OCI-LY7 (cell line): ENCODE measurements around the gene NDOR1. TPM values are rescaled to one million over a fixed set of nuclear protein-coding genes. Genes with fewer than 3 reads are reported as not detected.

Experiments
- BruUV-seq: library from RNA; stranded (reverse); fragments of 400-500 nt; replicated peaks from 2 replicates; lab custom pipeline; 2021; lab: Mats Ljungman, UMichigan
- CTCF ChIA-PET: fragments of 300-600 bp; sonication (Branson Sonifier 250); formaldehyde crosslinking; loops from one replicate; lab custom pipeline; 2022; ENCODE audit warnings: antibody characterized with exemption; ENCODE audit not compliant: unreplicated experiment; lab: Charles Lee
- POLR2A ChIA-PET: fragments of 300-600 bp; sonication (Branson Sonifier 250); formaldehyde crosslinking; loops from one replicate; lab custom pipeline; 2022; ENCODE audit warnings: antibody characterized with exemption; lab: Charles Lee
- DNase-seq: peaks from one replicate; pipeline ENCODE4 v3.0.0-alpha.2; 2015; ENCODE audit warnings: low spot score
- H2AFZ ChIP-seq: fragments of 200-600 bp; sonication (generic), shearing (Covaris generic); 2 replicates; pipeline ENCODE4 v1.6.1; 2014; ENCODE audit warnings: mild to moderate bottlenecking, antibody characterized with exemption, low read length, moderate library complexity
- H3K27ac ChIP-seq: fragments of 200-600 bp; sonication (generic); 2 replicates; pipeline ENCODE4 v1.5.1; 2014; ENCODE audit warnings: mixed run types, low read depth, mild to moderate bottlenecking, moderate library complexity, low read length, inconsistent platforms; ENCODE audit not compliant: poor library complexity, severe bottlenecking
- H3K36me3 ChIP-seq: fragments of 200-600 bp; sonication (generic); 2 replicates; pipeline ENCODE4 v1.6.1; 2014; ENCODE audit warnings: mild to moderate bottlenecking, antibody characterized with exemption, low read length, moderate library complexity, mixed read lengths; ENCODE audit not compliant: insufficient read depth
- H3K4me1 ChIP-seq: fragments of 200-600 bp; sonication (generic); 2 replicates; pipeline ENCODE4 v1.5.1; 2014; ENCODE audit warnings: mild to moderate bottlenecking, low read length; ENCODE audit not compliant: insufficient read depth, poor library complexity, severe bottlenecking
- H3K4me2 ChIP-seq: fragments of 200-600 bp; sonication (generic); 2 replicates; pipeline ENCODE4 v1.6.1; 2014; ENCODE audit warnings: mild to moderate bottlenecking, low read length
- H3K4me3 ChIP-seq: fragments of 200-600 bp; sonication (generic); 2 replicates; pipeline ENCODE4 v1.5.1; 2014; ENCODE audit warnings: mild to moderate bottlenecking, low read depth, low read length; ENCODE audit not compliant: poor library complexity, severe bottlenecking
- H3K79me2 ChIP-seq: fragments of 200-600 bp; sonication (generic); 2 replicates; pipeline ENCODE4 v1.6.1; 2016; ENCODE audit warnings: low read depth, mild to moderate bottlenecking, low read length, moderate library complexity, mixed read lengths; ENCODE audit not compliant: insufficient read depth
- H3K9me2 ChIP-seq: fragments of 200-600 bp; sonication (generic); 2 replicates; pipeline ENCODE4 v1.6.1; 2016; ENCODE audit warnings: mild to moderate bottlenecking, low read length, mixed read lengths; ENCODE audit not compliant: insufficient read depth
- H3K9me3 ChIP-seq: fragments of 200-600 bp; sonication (generic); 2 replicates; pipeline ENCODE4 v1.6.1; 2014; ENCODE audit warnings: mild to moderate bottlenecking, mixed run types, low read length, mixed read lengths
- H4K20me1 ChIP-seq: fragments of 200-600 bp; sonication (generic); 2 replicates; pipeline ENCODE4 v1.6.1; 2014; ENCODE audit warnings: mild to moderate bottlenecking, antibody characterized with exemption, low read length, moderate library complexity, mixed read lengths; ENCODE audit not compliant: insufficient read depth
- EZH2phosphoT487 ChIP-seq: fragments of 200-600 bp; sonication (generic); IDR thresholded peaks from 2 replicates; pipeline ENCODE4 v1.6.1; 2018; ENCODE audit warnings: low read depth, borderline replicate concordance, mild to moderate bottlenecking, mixed run types, antibody characterized with exemption, low read length, moderate library complexity, mixed read lengths
- intact Hi-C: fragments of 100-400 bp; cut with micrococcal nuclease; formaldehyde crosslinking; loops from one replicate; pipeline ENCODE4 v1.10.0; 2022; ENCODE audit not compliant: unreplicated experiment
- total RNA-seq, 2 experiments: library from RNA; depleted of rRNA in 1 of 2; stranded (reverse); fragments of >200 nt in 1 of 2; shearing (Covaris generic) in 1 of 2; gene quantifications; 2 replicates each; pipeline ENCODE4 v1.2.3, GENCODE V29; 2014 to 2022
- TF ChIP-seq, protein P1 (sequence below): fragments of 200-600 bp; sonication (generic); conservative IDR thresholded peaks from 2 replicates; pipeline ENCODE4 v1.5.1; 2014; ENCODE audit warnings: mild to moderate bottlenecking, antibody characterized with exemption, low read length, moderate library complexity, mixed read lengths

The NDOR1 gene
- total RNA-seq, 2 experiments from 2014 or later: 30.4 to 61.9 TPM

- H3K4me1 ChIP-seq: peaks cover 23% of the 10 kb centered on the region
- no peak overlapping the region for H2AFZ ChIP-seq
- peaks cover 32% of the 10 kb centered on the region; the same call in 1 of the 2 replicates for H3K36me3 ChIP-seq
- H3K27ac ChIP-seq: no peak overlapping the region
- no peaks in the 10 kb centered on the region for H3K9me3 ChIP-seq
- H4K20me1 ChIP-seq: no peaks in the 10 kb centered on the region
- intact Hi-C loops: no loop called here
- DNase-seq: no peak
- ChIA-PET POLR2A (no interaction called here), CTCF (interaction anchor here (0.5 kb wide), 1 partner anchor 54 kb away, joined by 3 read pairs; no protein-coding TSS in a partner anchor)
- BruUV-seq: no TSS peak
- no peak overlapping the region for H3K4me3 ChIP-seq
- no peaks in the 10 kb centered on the region for H3K9me2 ChIP-seq
- no peak for TF ChIP-seq EZH2phosphoT487
- TF ChIP-seq, protein P1, sequence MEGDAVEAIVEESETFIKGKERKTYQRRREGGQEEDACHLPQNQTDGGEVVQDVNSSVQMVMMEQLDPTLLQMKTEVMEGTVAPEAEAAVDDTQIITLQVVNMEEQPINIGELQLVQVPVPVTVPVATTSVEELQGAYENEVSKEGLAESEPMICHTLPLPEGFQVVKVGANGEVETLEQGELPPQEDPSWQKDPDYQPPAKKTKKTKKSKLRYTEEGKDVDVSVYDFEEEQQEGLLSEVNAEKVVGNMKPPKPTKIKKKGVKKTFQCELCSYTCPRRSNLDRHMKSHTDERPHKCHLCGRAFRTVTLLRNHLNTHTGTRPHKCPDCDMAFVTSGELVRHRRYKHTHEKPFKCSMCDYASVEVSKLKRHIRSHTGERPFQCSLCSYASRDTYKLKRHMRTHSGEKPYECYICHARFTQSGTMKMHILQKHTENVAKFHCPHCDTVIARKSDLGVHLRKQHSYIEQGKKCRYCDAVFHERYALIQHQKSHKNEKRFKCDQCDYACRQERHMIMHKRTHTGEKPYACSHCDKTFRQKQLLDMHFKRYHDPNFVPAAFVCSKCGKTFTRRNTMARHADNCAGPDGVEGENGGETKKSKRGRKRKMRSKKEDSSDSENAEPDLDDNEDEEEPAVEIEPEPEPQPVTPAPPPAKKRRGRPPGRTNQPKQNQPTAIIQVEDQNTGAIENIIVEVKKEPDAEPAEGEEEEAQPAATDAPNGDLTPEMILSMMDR: no peak
- no peak overlapping the region for H3K4me2 ChIP-seq
- no peaks in the 10 kb centered on the region for H3K79me2 ChIP-seq
Measured at GRCh38 chr9:137220317-137221094, 15.0 kb downstream of the NDOR1 start.

DNA sequence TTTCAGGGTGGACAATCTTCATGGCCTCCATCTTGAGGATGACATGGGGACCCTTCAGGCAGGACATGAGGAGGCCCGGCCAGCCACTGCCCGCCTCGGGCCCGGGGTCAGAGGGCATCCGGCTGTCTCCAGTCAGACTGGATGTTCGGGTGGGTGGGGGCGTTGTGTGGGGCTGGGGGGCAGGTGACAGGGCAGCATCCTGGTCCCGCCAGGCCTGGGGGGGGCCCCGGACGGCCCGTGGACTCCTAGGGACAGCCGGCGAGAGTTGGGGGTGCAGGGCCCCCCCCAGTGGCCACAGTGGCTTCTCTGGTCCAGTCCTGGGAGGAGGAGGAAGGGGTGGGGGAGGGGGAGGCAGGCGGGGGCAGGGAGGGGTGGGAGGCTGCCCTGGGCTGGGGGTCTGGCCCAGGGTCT is 15.6 kb downstream of the NDOR1 start:
- ChIA-PET POLR2A (no interaction called here), CTCF (interaction anchor here (0.5 kb wide), 1 partner anchor 53 kb away, joined by 3 read pairs; no protein-coding TSS in a partner anchor)
- H3K27ac ChIP-seq: no peak overlapping the region
- no peaks in the 10 kb centered on the region for H3K9me2 ChIP-seq
- no peak overlapping the region for H3K4me3 ChIP-seq
- H3K79me2 ChIP-seq: no peaks in the 10 kb centered on the region
- no TSS peak for BruUV-seq
- no peaks in the 10 kb centered on the region for H4K20me1 ChIP-seq
- intact Hi-C loops: no loop called here
- H2AFZ ChIP-seq: no peak overlapping the region
- H3K4me2 ChIP-seq: no peak overlapping the region
- no peak for DNase-seq
- no peak for TF ChIP-seq EZH2phosphoT487
- TF ChIP-seq, protein P1: no peak
- peaks cover 26% of the 10 kb centered on the region; the same call in 1 of the 2 replicates for H3K36me3 ChIP-seq
- H3K9me3 ChIP-seq: no peaks in the 10 kb centered on the region
- H3K4me1 ChIP-seq: peaks cover 23% of the 10 kb centered on the region
